HG03280 (cell line): ENCODE data around the gene APBA2.

Experiments used
- ATAC-seq: cut with Tn5 transposase; IDR thresholded peaks from one replicate; pipeline ENCODE4 v1.9.1; 2021; ENCODE audit warnings: mild to moderate bottlenecking, moderate library complexity; ENCODE audit not compliant: unreplicated experiment

The APBA2 gene

DNA sequence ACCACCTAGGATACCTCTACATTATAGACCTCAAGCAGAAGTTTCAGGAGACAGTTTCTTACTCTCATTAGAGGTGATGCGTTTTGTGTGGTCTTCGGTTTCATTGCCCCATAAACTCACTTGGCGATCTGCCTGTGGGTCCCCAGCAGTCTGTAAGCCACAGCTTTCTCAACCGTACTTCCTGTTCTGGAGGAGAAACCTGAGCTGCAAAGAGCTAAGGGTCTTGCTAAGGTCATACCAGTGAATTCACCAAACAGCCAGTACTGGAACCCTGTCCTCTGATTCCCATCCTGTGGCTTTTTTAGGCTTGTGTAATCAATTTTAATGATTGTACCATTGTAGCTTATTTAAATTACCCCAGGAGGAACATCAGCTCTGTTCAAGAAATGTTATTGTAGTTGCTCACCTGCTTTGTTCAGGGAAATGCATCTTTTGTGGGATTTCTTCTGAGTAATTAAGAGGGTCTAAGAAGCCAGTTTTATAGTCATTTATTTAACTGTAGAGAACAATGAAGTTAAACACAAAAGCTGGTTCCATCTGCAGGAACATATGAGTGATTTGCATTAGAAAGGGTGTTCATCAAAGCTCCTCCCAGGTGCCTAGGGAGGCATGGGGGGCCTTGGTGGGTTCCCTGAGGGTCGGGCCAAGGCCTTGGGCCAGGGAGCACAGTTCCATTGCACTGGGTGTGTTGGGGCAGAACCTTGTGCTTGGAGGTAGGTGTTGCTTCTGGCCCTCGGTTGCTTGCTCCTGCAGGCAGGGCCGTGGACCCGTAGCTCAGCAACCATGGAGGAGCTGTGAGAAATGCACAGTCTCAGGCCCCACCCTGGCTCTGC lies 69.6 kb downstream of the APBA2 start:
- no peak for ATAC-seq

DNA sequence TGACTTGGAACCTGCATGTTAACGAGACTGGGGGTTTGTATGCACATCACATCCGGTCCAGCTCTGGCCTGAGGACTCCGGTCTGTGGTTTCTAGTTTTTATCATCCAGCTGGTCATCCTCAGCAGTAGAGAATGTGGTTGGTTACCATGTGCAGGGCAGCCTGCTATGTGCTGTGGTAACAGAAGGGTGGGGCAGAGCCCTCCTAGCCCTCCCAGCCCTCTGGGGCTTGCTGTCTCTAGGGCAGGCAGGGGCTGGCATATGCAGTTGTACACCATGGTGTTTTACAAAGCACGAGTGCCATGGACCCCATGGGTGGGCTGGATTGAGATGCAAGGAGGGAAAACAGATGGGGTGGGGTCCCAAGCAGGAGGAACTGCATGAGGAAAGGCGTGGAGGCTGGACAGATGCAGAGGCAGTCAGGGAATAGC lies 70.2 kb downstream of the APBA2 start:
- no peak for ATAC-seq

DNA sequence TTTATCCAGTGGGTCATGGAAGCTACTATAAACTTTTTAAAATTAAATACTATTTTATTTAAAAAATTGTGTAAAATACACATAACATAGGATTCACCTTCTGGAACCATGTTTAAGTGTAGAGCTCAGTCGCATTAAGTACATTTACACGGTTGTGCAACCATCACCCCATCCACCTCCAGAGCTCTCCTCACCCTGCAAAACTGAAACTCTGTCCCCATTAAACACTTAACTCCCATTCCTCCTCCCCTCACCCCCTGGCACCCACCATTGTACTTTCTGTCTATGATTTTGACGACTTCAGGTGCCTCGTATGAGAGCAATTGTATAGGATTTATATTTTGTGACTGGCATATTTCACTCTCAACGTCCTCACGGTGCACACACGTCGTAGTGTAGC lies 70.7 kb downstream of the APBA2 start:
- no peak for ATAC-seq

DNA sequence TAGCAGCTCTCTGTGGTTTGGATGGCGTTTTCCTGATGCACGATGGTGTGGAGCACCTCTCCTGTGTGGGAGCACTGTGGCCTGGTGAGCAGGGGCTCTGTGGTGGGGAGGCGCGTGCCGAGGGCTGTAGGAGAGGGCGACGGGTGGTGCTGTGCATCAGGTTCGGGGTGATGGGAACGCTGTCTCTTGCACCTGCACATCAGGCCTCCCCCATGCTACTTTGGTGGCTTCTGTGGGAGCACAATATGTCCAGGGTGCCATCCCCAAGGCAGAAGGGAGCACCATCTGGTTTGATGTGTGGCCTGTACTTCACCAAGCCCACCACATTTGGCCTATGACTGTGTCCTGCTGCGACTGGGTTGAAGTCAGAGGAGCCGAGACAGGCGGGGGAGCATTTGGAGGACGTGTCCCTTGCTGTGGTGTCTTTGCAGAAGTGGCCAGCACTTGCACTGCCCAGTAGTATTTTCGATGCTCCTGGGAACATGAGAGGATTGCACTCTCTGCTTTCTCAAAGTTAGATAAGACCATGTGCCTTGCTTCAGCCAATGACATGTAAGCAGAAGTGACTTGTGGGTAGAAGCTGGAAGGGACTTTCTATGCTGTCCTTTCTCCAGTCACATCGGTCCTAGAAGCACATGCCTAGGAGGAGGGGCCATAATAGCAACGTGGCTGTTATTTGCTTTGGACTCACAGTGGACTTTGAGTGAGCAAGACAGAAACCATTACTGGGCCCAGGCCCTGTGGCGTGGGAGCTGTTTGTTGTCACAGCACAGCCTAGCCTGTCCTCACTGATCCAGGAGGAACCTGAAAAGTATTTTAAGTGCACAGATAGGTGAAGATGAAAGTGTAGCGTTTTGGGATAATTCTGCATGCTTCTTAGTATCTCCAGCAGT lies 72.1 kb downstream of the APBA2 start:
- ATAC-seq: no peak

DNA sequence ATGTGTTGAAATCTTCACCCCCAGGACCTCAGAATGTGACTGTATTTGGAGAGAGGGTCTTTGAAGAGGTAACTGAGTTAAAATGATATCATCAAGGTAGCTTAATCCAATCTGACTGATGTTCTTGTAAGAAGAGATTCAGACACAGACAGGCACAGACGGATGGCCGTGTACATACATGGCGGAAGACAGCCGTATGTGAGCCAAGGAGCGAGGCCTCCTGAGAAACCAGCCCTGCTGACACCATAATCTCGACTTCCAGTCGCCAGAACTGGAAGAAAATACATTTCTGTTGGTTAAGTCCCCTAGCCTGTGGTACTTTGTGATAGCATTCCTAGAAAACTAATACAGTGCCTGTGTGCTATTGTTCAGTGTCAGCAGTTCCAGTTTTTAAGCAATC lies 73.6 kb downstream of the APBA2 start:
- no peak for ATAC-seq

DNA sequence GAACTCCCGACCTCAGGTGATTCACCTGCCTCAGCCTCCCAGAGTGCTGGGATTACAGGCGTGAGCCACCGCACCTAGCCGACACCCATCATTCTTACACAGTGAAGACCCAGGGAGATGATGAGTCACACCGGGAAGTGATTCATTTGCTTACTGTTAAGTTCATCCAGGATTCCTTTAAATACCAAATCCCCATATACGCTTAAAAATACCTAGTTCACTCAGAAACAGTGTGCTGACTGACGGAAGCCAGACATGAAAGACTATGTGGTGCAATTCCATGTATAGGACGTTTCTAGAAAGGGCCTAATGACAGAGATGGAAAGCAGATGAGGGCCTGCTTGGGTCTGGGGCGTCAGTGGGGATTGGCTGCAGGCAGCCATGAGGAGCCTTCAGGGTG lies 75.2 kb downstream of the APBA2 start:
- no peak for ATAC-seq

DNA sequence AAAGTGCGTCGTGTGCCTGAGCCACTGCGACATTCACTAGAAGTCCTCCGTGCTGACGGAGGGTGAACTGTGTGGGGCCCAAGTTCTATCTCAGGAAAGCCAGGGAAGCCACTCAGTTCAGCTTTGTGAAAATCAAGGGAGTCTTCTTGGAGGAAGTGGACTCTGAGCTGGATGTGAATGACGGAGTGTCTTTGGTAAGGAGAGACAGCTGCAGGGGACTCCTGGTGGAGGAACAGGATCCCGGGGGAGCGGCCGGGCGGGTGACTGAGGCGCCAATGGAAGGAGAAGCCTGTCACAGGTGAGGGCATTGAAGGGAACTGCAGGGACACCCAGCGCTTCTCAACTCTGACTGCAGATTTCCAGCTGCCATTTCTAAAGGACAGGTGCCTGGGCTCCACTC lies 75.6 kb downstream of the APBA2 start:
- ATAC-seq: no peak

DNA sequence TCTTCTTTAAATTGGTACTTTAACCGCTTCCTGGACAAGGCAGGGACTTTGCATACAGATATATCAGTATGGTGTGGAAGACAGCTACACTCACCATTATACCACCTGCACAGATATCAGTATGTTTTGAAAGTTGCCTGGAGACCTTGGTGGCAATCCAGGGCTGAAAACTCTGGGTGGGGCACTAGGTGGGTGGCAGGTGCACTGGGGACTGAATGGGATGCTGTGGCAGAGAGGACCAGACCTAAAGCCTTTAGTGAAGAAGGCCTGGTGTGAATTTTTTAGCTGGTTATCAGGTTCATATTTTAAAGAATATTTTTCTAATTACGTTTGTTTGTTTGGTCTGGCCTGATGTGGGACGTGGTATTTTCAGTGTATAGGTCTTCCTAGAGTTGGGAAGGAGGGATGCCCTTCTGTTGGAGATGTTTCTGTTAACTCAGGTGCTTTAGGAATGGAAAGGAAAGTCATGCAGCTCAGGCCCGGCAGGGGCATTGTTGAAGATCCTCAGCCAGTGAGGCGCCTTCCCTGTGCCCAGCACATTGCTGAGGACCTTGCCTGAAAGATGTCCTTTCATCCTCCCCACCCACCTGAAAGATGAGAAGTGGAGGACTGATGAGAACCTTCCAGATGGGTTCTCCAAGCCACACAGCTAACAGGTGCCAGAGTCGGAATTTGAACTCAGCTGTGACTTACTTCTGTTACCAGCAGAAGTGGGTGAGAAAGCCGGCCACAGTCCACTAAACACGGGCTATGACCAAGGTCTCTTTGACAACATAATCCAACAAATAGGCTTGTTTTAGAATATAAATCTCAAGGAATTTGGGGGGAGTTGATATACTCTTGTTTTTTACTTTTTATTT lies 77.3 kb downstream of the APBA2 start:
- no peak for ATAC-seq

DNA sequence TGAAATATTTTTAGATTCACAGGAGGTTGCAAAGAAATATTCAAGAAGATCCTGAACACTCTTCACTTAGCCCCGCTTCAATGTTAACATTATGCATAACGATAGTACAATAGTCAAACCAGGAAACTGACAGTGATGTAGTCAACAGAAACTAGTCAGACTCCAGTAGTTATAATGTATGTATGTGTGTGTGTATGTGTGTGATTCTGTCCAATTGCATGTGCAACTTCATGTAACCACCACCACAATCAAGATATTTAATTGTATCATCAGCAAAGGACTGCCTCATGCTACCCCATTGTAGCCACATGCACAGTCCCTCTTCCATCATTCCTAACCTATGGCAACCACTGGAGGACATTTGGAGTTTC lies 77.9 kb downstream of the APBA2 start:
- ATAC-seq: no peak

DNA sequence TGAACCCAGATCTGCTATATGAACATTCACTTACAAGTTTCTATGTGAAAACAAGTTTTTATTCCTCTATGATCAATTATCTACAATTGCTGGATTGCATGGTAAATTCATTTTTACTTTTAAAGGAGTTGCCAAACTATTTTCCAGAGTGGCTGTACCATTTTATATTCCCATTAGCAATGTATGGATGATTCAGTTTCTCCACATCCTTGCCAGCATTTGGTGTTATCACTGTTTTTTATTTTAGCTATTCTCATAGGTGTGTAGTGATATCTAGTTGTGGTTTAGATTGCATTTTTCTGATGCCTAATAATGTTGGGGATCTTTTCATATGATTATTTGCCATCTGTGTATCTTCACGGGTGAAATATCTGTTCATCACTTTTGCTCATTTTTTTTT lies 78.3 kb downstream of the APBA2 start:
- no peak for ATAC-seq

DNA sequence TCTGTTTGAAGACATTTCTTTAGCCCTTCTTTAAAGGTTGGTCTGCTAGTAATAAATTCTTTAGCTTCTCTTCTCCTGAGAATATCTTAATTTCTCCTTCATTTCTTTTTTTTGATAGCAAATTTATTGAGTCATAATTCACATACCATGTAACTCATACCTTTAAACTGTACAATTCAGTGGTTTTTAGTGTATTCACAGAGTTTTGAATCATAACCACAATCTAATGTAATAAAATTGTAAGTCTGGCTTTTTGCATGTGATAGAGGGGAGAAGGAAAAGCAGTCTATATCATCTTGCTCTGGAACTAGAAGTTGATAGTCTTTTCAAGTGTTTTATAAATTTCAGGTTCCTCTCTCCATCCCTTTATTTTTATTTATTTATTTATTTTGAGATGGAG lies 81.3 kb downstream of the APBA2 start:
- ATAC-seq: no peak

DNA sequence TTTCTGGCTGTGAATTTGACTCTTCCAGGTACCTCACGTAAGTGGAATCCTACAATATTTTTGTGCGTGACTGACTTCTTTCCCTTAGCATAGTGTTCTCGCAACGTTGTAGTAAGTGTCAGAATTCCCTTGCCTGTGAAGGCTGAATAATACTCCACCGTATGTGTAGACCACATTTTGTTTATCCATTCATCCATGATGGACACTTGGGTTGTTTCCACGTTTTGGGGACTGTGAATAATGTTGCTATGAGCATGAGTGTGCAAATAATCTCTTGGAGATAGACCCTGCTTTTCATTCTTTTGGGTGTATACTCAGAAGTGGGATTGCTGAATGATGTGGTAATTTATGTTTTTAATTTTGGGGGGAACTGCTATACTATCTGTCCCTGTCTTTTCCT lies 82.2 kb downstream of the APBA2 start:
- no peak for ATAC-seq

DNA sequence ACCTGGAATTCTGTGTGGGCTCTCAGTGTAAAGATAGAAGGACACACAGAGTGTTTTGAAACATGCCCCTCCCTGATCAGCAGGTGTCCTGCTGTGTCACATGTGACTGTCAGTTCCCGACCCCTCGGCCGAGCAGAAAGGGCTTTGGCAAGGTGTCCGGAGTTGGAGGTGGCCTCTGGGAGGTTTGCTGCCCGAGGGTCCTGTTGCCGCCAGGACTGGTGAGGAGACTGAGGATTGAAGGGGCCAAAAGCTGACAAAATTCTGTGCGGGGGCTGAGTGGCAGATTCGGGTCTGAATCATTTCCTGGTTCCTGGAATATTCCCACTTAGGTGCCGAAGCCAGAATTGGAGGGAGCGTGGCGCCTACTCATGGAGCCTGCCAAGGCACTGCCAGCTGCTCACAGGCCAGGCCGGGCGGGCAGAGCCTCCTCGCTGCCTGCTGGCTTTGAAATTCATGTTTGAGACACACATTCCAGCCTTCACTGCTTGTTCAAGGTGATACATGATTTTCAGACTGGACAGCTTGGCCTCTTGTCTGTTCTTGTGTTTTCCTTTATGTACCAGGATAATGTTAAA lies 83.8 kb downstream of the APBA2 start:
- ATAC-seq: no peak

DNA sequence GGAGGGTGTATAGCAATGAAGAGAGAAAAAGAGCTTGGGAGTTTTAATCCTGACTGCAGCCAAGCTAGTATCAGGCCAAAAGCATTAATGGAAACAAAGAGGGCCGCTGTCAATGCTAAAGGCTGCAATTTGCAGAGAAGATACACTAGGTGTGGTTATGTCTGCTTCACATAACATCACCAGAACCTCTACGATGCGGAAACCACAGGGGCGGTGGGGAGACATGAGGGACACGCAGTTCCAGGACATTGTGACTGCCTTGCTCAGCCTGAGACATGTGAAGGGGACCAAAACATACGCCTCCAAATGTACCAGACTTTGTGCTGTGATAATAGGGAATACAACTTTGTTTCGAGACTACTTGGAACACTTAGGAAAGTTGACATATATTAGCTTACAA lies 88.4 kb downstream of the APBA2 start:
- no peak for ATAC-seq

DNA sequence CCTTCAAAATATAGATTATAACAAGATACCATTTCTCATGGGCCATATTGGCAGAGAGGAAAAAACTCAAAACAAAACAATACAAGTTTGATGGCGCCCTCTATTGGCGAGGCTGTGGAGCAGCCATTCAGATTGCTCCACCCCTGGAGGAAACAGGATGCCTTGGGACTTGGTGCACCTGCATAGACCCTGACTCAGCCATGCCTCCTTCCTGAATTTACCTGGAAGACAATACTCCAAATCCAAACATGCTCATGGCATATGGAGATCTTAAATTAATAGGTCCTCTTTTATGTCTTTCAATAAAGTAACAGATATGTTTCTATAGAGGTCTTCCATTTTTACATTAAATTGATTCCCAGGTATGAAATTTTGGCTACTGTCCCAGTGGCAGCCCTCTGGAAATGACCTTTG lies 90.0 kb downstream of the APBA2 start:
- no peak for ATAC-seq

DNA sequence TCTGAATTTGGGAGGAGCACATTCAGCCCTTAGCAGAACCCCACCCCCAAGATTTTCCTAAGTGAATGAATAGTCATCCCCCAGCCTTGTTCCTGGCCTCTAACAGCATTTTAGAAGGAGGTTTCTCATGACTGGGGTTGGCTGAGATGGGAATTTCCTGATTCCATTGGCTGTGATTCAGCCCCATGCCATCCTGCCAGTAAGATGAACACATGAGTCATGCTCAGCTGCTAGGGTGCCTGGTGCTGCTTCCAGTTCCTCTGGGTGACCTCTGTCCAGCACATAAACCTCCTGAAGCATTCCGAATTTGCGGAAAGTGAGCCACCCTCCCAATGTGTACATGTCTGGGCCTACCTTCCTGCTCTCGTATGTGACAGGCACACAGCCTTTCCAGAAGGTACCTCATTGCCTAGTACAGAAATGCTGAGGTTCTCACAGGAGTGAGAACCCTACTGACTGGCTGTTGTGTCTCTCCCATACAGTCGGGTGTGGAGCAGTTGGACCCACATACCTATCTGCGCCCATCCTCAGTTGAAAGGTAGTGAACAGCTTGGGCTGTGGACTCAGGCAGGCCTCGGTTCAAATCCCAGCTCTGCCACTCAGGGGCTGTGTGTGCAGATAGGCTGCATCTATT lies 91.7 kb downstream of the APBA2 start:
- no peak for ATAC-seq

DNA sequence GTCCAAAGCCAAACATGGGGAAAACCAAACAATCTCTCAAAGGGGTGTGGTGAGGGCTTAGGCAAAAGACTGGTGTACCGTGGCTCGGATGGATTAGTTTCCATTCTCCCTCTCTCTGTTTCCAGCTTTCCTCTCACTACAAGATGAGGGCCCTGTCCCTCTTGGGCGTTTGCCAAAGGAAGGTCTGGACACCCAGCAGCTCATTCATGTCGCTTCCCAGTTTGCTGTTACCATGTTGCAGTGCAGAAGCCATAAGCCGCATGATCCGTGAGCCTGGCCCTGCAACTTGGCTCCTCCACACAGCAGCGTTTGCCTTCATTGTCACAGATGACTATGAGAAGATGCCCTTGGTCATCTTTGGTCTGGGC lies 92.2 kb downstream of the APBA2 start:
- ATAC-seq: no peak

DNA sequence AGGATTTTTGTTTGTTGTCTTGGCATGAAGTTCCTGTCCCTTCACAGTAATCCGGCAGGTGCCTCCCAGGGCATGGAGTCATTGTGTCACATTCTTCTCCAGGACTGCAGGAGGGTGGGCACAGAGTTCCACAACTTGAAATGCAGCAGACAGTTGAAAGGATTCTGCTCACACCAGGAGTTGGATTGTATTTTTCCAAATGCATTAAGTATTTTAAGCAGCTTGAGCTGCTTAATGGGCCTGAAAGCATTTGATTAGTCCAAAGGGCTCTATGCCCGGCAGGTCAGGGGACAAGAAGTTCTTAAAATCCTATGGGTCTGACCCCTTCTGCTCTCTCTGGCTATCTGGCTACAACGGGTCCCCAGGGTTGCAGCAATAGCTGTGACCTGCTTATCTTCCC lies 92.9 kb downstream of the APBA2 start:
- no peak for ATAC-seq

DNA sequence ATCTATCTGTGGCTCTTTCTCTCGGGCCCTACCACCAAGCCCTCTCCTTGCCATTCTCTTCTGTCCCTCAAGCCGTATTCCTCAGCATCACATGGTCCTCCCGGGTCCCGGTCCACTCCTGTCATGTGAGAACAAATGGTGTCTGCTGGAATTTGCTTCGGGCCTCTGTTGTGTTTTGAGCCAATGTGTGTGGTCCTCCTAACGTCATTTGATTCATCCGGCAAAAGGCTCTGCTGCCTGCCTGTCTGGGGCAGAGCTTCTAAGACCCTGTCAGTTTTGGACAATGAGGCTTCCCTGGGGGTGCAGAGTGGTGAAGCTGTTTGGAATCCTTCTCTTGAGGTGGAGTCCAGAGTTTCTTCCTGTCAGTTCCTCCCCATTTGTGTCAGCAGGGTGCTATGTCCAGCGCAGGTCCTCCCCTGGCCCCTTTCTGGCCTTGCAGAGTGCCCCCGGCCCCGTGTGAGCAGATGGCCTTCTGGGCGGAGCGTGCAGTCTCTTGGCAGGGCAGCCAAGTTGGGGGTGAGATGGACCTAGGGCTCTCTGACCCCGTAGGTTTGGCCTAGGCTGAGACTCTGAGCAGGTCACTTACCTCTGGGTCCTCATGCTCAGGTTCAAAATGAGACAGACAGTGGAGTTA lies 93.6 kb downstream of the APBA2 start:
- no peak for ATAC-seq
